ENCODE data around the gene TSSK1B.

TSSK1B gene

GRCh38 chr5:113389116-113389515 lies 45.7 kb downstream of the TSSK1B start:
- Histone ChIP-seq H3K36me3 (ENCODE audit: insufficient read depth, low read length) (no peaks in the 10 kb centered on the region), H3K27ac (ENCODE audit: low read depth, low read length, poor library complexity, severe bottlenecking) (no peak overlapping the region), H3K9me2 (ENCODE audit: low read depth, low read length) (no peaks in the 10 kb centered on the region), H3K4me2 (ENCODE audit: low read length) (no peak overlapping the region), H4K20me1 (ENCODE audit: insufficient read depth, low read length) (no peaks in the 10 kb centered on the region), H3F3A (ENCODE audit: insufficient read depth, low read length) (no peaks in the 10 kb centered on the region), H3K9ac (ENCODE audit: low read length) (no peak overlapping the region), H3K4me3 (ENCODE audit: low read depth, low read length, poor library complexity, severe bottlenecking) (no peak overlapping the region), H3K27me3 (ENCODE audit: insufficient read depth, low read length) (no peaks in the 10 kb centered on the region), H3K79me2 (ENCODE audit: insufficient read depth, low read length) (no peaks in the 10 kb centered on the region), H2AFZ (ENCODE audit: low read length) (no peak overlapping the region), H3K9me3 (ENCODE audit: low read length) (no peaks in the 10 kb centered on the region), H3K4me1 (ENCODE audit: insufficient read depth, low read length, severe bottlenecking) (no peaks in the 10 kb centered on the region)
- no peak for TF ChIP-seq CTCF (IDR thresholded peaks at IDR 0.05; ENCODE audit: low read length)
- no peak for TF ChIP-seq EZH2 (IDR thresholded peaks at IDR 0.05; ENCODE audit: borderline replicate concordance, low read length)

GRCh38 chr5:113387844-113388243 lies 46.9 kb downstream of the TSSK1B start:
- Histone ChIP-seq H3K79me2 (ENCODE audit: insufficient read depth, low read length) (no peaks in the 10 kb centered on the region), H3K36me3 (ENCODE audit: insufficient read depth, low read length) (no peaks in the 10 kb centered on the region), H4K20me1 (ENCODE audit: insufficient read depth, low read length) (no peaks in the 10 kb centered on the region), H3K9me3 (ENCODE audit: low read length) (no peaks in the 10 kb centered on the region), H3K4me3 (ENCODE audit: low read depth, low read length, poor library complexity, severe bottlenecking) (no peak overlapping the region), H3F3A (ENCODE audit: insufficient read depth, low read length) (no peaks in the 10 kb centered on the region), H3K27ac (ENCODE audit: low read depth, low read length, poor library complexity, severe bottlenecking) (no peak overlapping the region), H3K9me2 (ENCODE audit: low read depth, low read length) (no peaks in the 10 kb centered on the region), H3K4me2 (ENCODE audit: low read length) (no peak overlapping the region), H3K27me3 (ENCODE audit: insufficient read depth, low read length) (no peaks in the 10 kb centered on the region), H3K9ac (ENCODE audit: low read length) (no peak overlapping the region), H3K4me1 (ENCODE audit: insufficient read depth, low read length, severe bottlenecking) (no peaks in the 10 kb centered on the region), H2AFZ (ENCODE audit: low read length) (no peak overlapping the region)
- TF ChIP-seq CTCF (IDR thresholded peaks at IDR 0.05; ENCODE audit: low read length) (no peak), EZH2 (IDR thresholded peaks at IDR 0.05; ENCODE audit: borderline replicate concordance, low read length) (no peak)

GRCh38 chr5:113384782-113385285 lies 50.0 kb downstream of the TSSK1B start:
- no peaks in the 10 kb centered on the region for H3F3A ChIP-seq (ENCODE audit: insufficient read depth, low read length)
- H3K9me3 ChIP-seq (ENCODE audit: low read length): no peaks in the 10 kb centered on the region
- no peaks in the 10 kb centered on the region for H3K4me1 ChIP-seq (ENCODE audit: insufficient read depth, low read length, severe bottlenecking)
- H3K79me2 ChIP-seq (ENCODE audit: insufficient read depth, low read length): no peaks in the 10 kb centered on the region
- no peaks in the 10 kb centered on the region for H3K36me3 ChIP-seq (ENCODE audit: insufficient read depth, low read length)
- no peak for TF ChIP-seq EZH2 (IDR thresholded peaks at IDR 0.05; ENCODE audit: borderline replicate concordance, low read length)
- TF ChIP-seq CTCF (IDR thresholded peaks at IDR 0.05; ENCODE audit: low read length): no peak
- H3K27ac ChIP-seq (ENCODE audit: low read depth, low read length, poor library complexity, severe bottlenecking): no peak overlapping the region
- no peak overlapping the region for H3K4me2 ChIP-seq (ENCODE audit: low read length)
- no peaks in the 10 kb centered on the region for H3K9me2 ChIP-seq (ENCODE audit: low read depth, low read length)
- no peak overlapping the region for H3K9ac ChIP-seq (ENCODE audit: low read length)
- H3K27me3 ChIP-seq (ENCODE audit: insufficient read depth, low read length): no peaks in the 10 kb centered on the region
- H4K20me1 ChIP-seq (ENCODE audit: insufficient read depth, low read length): no peaks in the 10 kb centered on the region
- H3K4me3 ChIP-seq (ENCODE audit: low read depth, low read length, poor library complexity, severe bottlenecking): no peak overlapping the region
- no peak overlapping the region for H2AFZ ChIP-seq (ENCODE audit: low read length)

Measured in OCI-LY1 (cell line).